HCT116 (cell line): ENCODE results near the gene FOXF2. TPM values are rescaled to one million over a fixed set of nuclear protein-coding genes. Genes with fewer than 3 reads are reported as not detected.

Source experiments
- ATAC-seq: fragments of 200-7000 bp; cut with Tn5 transposase; 2 replicates; pipeline ENCODE4 v1.9.1; 2020; ENCODE audit warnings: mild to moderate bottlenecking, moderate library complexity
- BruUV-seq: library from RNA; stranded (reverse); fragments of 400-500 nt; replicated peaks from 2 replicates; lab custom pipeline; 2021; lab: Mats Ljungman, UMichigan
- CTCF ChIA-PET: fragments of 300-600 bp; sonication (Branson Sonifier 250); formaldehyde crosslinking; loops from one replicate; lab custom pipeline; 2021; ENCODE audit warnings: antibody characterized with exemption; lab: Charles Lee
- POLR2A ChIA-PET: fragments of 300-600, 350-600 bp; sonication (Branson Sonifier 250); formaldehyde crosslinking; loops from one replicate; lab custom pipeline; 2021; ENCODE audit warnings: antibody characterized with exemption; lab: Charles Lee
- RAD21 ChIA-PET, 2 experiments: fragments of 300-600 bp; sonication (Branson Sonifier 250); formaldehyde crosslinking; loops; one replicate each; lab custom pipeline; 2023; ENCODE audit warnings: low total read pairs in 2 of 2; ENCODE audit not compliant: uncharacterized antibody in 2 of 2, unreplicated experiment in 2 of 2, low non-redundant PET in 1 of 2; lab: Charles Lee
- DNase-seq: peaks from one replicate; pipeline ENCODE4 v3.0.0-alpha.2; 2010; ENCODE audit warnings: low read depth, low spot score
- H2AFZ ChIP-seq: fragments of 200-600 bp; shearing (Covaris generic), sonication (generic); 2 replicates; pipeline ENCODE4 v1.6.1; 2017; ENCODE audit warnings: low read depth, mixed run types, mixed read lengths, antibody characterized with exemption, low read length; ENCODE audit not compliant: poor library complexity, severe bottlenecking
- H3K27ac ChIP-seq: 2 replicates; pipeline ENCODE4 v1.5.1; 2012; ENCODE audit warnings: low read depth, low read length
- H3K27me3 ChIP-seq: fragments of 200-600 bp; sonication (generic); 2 replicates; pipeline ENCODE4 v1.6.1; 2016; ENCODE audit warnings: mixed run types, low read length, mixed read lengths; ENCODE audit not compliant: insufficient read depth
- H3K36me3 ChIP-seq, 2 experiments: fragments of 200-500 bp in 1 of 2; fragments of 200-600 bp in 1 of 2; sonication (Bioruptor generic) in 1 of 2; sonication (generic) in 1 of 2; 2 replicates each; pipeline versions ENCODE4 v1.5.1 to v1.6.1; 2014 to 2016; ENCODE audit warnings: low read length in 2 of 2, inconsistent platforms in 1 of 2, mixed read lengths in 1 of 2, mixed run types in 1 of 2; ENCODE audit not compliant: insufficient read depth in 2 of 2, control insufficient read depth in 1 of 2
- H3K4me1 ChIP-seq, 2 experiments: fragments of 200-600 bp in 1 of 2; sonication (generic) in 1 of 2; 2 replicates each; pipeline versions ENCODE4 v1.5.1 to v1.6.1; 2012 to 2017; ENCODE audit warnings: low read length in 2 of 2, inconsistent platforms in 1 of 2, mild to moderate bottlenecking in 1 of 2, mixed read lengths in 1 of 2, mixed run types in 1 of 2, moderate library complexity in 1 of 2; ENCODE audit not compliant: insufficient read depth in 2 of 2, control insufficient read depth in 1 of 2
- H3K4me2 ChIP-seq: fragments of 200-600 bp; sonication (generic); 2 replicates; pipeline ENCODE4 v1.6.1; 2017; ENCODE audit warnings: mixed run types, low read length, mixed read lengths
- H3K4me3 ChIP-seq, 2 experiments: fragments of 200-600 bp in 1 of 2; sonication (generic) in 1 of 2; replicated peaks in 1 of 2; 2 replicates each; pipeline ENCODE4 v1.5.1; 2011 to 2016; ENCODE audit warnings: low read length in 2 of 2, control low read depth in 1 of 2, low read depth in 1 of 2, mild to moderate bottlenecking in 1 of 2, mixed read lengths in 1 of 2, mixed run types in 1 of 2
- H3K79me2 ChIP-seq: fragments of 200-600 bp; sonication (generic); 2 replicates; pipeline ENCODE4 v1.6.1; 2017; ENCODE audit warnings: mild to moderate bottlenecking, mixed run types, low read length, moderate library complexity, mixed read lengths; ENCODE audit not compliant: insufficient read depth
- H3K9ac ChIP-seq: fragments of 200-600 bp; sonication (generic); 2 replicates; pipeline ENCODE4 v1.6.1; 2016; ENCODE audit warnings: low read length, mixed read lengths
- H3K9me2 ChIP-seq: fragments of 200-600 bp; sonication (generic), shearing (Covaris generic); 2 replicates; pipeline ENCODE4 v1.6.1; 2017; ENCODE audit warnings: mixed run types, mild to moderate bottlenecking, moderate library complexity; ENCODE audit not compliant: insufficient read depth
- H3K9me3 ChIP-seq, 2 experiments: fragments of 200-500 bp in 1 of 2; fragments of 200-600 bp in 1 of 2; sonication (Bioruptor generic) in 1 of 2; sonication (generic) in 1 of 2; 2 replicates each; pipeline ENCODE4 v1.6.1; 2014 to 2017; ENCODE audit warnings: low read length in 2 of 2, mixed read lengths in 2 of 2, inconsistent platforms in 1 of 2, low read depth in 1 of 2, mild to moderate bottlenecking in 1 of 2, mixed run types in 1 of 2, moderate library complexity in 1 of 2; ENCODE audit not compliant: control insufficient read depth in 1 of 2, insufficient read depth in 1 of 2
- H4K20me1 ChIP-seq: fragments of 200-600 bp; sonication (generic), shearing (Covaris generic); 2 replicates; pipeline ENCODE4 v1.6.1; 2017; ENCODE audit warnings: mixed run types, mild to moderate bottlenecking, moderate library complexity; ENCODE audit not compliant: insufficient read depth
- CEBPB ChIP-seq: IDR thresholded peaks from 2 replicates; pipeline ENCODE4 v1.6.1; 2012; ENCODE audit warnings: low read depth
- ELF1 ChIP-seq: IDR thresholded peaks from 2 replicates; pipeline ENCODE4 v1.6.1; 2012; ENCODE audit warnings: low read depth, borderline replicate concordance
- EZH2phosphoT487 ChIP-seq: fragments of 200-600 bp; IDR thresholded peaks from 2 replicates; pipeline ENCODE4 v1.6.1; 2018; ENCODE audit warnings: antibody characterized with exemption, borderline replicate concordance
- FOSL1 ChIP-seq: IDR thresholded peaks from 2 replicates; pipeline ENCODE4 v1.6.1; 2012; ENCODE audit warnings: low read depth
- JUND ChIP-seq: IDR thresholded peaks from 2 replicates; pipeline ENCODE4 v1.6.1; 2012
- POLR2A ChIP-seq: IDR thresholded peaks from 2 replicates; pipeline ENCODE4 v1.7.0; 2011; ENCODE audit warnings: borderline replicate concordance; ENCODE audit not compliant: insufficient read depth, insufficient read length; ENCODE audit errors: extremely low read depth
- POLR2AphosphoS5 ChIP-seq: IDR thresholded peaks from 2 replicates; pipeline ENCODE4 v1.6.1; 2011; ENCODE audit warnings: mild to moderate bottlenecking, low read depth, low read length, moderate library complexity
- SRF ChIP-seq: IDR thresholded peaks from 2 replicates; pipeline ENCODE4 v1.6.1; 2012; ENCODE audit warnings: low read depth
- ZFX ChIP-seq: fragments of 450-650 bp; IDR thresholded peaks from 2 replicates; pipeline ENCODE4 v1.6.1; 2017
- ZNF274 ChIP-seq: fragments of 200-500 bp; sonication (Bioruptor generic); IDR thresholded peaks from 2 replicates; pipeline ENCODE4 v1.6.1; 2014; ENCODE audit warnings: mild to moderate bottlenecking, low read depth, low read length, inconsistent platforms
- intact Hi-C: fragments of 100-400 bp; cut with micrococcal nuclease; formaldehyde crosslinking; loops from 2 replicates; pipeline ENCODE4 v1.10.0; 2022
- total RNA-seq: library from RNA; stranded (reverse); gene quantifications from one replicate; pipeline ENCODE4 v1.2.1, GENCODE V29; 2021; ENCODE audit not compliant: unreplicated experiment
- TF ChIP-seq, protein P1 (sequence below): IDR thresholded peaks from 2 replicates; pipeline ENCODE4 v1.6.1; 2012
- TF ChIP-seq, protein P2 (sequence below): IDR thresholded peaks from 2 replicates; pipeline ENCODE4 v1.6.1; 2012
- TF ChIP-seq, protein P3 (sequence below): IDR thresholded peaks from 2 replicates; pipeline ENCODE4 v1.6.1; 2012; ENCODE audit warnings: low read depth
- TF ChIP-seq, protein P4 (sequence below), 3 experiments: fragments of 200-600 bp in 1 of 3; sonication (generic) in 1 of 3; IDR thresholded peaks in 2 of 3; conservative IDR thresholded peaks in 1 of 3; 2 replicates each; pipeline ENCODE4 v1.5.1; 2012 to 2017; ENCODE audit warnings: low read depth in 2 of 3, low read length in 2 of 3, antibody characterized with exemption in 1 of 3, borderline replicate concordance in 1 of 3, control low read depth in 1 of 3, mild to moderate bottlenecking in 1 of 3, mixed read lengths in 1 of 3, mixed run types in 1 of 3, moderate library complexity in 1 of 3; ENCODE audit not compliant: insufficient read depth in 1 of 3

FOXF2 gene
- total RNA-seq, 1 experiment from 2014 or later, result not detected

DNA sequence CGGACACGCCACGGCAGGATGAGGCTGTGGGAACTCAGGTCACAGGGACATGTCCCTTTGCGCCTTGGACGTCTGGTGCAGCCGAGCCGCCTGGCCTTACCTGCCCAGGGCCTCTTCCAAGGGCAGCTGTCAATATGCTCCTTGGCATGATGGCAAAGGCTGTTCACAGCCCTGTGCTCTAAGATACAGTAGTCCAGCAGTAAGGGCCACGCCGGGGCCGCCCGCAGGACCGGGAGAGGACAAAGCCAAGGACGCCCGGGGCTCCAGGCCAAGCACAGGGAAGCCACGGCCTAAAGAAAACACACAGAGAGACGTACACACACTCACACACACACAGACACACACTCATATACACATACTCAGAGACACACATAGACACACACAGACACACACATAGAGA is 13.0 kb downstream of the FOXF2 start (continued):
- TF ChIP-seq POLR2AphosphoS5, result no peak

DNA sequence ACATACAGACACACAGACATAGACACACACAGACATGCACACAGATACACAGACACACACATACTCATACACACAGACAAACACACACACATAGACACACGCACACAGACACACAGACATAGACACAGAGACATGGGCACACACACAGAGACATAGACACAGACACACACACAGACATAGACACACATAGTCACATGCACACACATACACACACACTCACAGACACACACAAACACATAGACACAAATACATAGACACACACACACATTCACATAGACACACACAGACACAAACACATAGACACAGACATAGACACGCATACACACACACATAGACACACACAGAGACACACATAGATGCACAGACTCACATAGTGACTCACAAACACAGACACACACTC is 13.5 kb downstream of the FOXF2 start:
- ChIA-PET RAD21 (no interaction called here), POLR2A (no interaction called here)
- H3K27me3 ChIP-seq, result no peaks in the 10 kb centered on the region

More for the DNA sequence above, 13.5 kb downstream of the FOXF2 start:
- intact Hi-C loops, result no loop called here
- H3K9ac ChIP-seq, result no peak overlapping the region
- no peaks in the 10 kb centered on the region for H3K9me2 ChIP-seq
- ATAC-seq, result no peak
- no peaks in the 10 kb centered on the region for H4K20me1 ChIP-seq
- H3K36me3 ChIP-seq, result no peaks in the 10 kb centered on the region
- no TSS peak for BruUV-seq
- no peak overlapping the region for H3K27ac ChIP-seq
- H3K4me1 ChIP-seq, result no peaks in the 10 kb centered on the region
- no peaks in the 10 kb centered on the region for H3K79me2 ChIP-seq
- H3K9me3 ChIP-seq, result no peaks in the 10 kb centered on the region
- H3K4me3 ChIP-seq, result no peak overlapping the region
- no peak overlapping the region for H2AFZ ChIP-seq
- TF ChIP-seq, protein P1, sequence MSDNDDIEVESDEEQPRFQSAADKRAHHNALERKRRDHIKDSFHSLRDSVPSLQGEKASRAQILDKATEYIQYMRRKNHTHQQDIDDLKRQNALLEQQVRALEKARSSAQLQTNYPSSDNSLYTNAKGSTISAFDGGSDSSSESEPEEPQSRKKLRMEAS, result no peak
- TF ChIP-seq FOSL1 (no peak), POLR2AphosphoS5 (no peak), CEBPB (no peak), JUND (no peak), ELF1 (no peak), EZH2phosphoT487 (no peak), ZFX (no peak), POLR2A (no peak), ZNF274 (no peak), SRF (no peak)
- TF ChIP-seq, protein P2, sequence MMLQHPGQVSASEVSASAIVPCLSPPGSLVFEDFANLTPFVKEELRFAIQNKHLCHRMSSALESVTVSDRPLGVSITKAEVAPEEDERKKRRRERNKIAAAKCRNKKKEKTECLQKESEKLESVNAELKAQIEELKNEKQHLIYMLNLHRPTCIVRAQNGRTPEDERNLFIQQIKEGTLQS, result no peak
- TF ChIP-seq, protein P3, sequence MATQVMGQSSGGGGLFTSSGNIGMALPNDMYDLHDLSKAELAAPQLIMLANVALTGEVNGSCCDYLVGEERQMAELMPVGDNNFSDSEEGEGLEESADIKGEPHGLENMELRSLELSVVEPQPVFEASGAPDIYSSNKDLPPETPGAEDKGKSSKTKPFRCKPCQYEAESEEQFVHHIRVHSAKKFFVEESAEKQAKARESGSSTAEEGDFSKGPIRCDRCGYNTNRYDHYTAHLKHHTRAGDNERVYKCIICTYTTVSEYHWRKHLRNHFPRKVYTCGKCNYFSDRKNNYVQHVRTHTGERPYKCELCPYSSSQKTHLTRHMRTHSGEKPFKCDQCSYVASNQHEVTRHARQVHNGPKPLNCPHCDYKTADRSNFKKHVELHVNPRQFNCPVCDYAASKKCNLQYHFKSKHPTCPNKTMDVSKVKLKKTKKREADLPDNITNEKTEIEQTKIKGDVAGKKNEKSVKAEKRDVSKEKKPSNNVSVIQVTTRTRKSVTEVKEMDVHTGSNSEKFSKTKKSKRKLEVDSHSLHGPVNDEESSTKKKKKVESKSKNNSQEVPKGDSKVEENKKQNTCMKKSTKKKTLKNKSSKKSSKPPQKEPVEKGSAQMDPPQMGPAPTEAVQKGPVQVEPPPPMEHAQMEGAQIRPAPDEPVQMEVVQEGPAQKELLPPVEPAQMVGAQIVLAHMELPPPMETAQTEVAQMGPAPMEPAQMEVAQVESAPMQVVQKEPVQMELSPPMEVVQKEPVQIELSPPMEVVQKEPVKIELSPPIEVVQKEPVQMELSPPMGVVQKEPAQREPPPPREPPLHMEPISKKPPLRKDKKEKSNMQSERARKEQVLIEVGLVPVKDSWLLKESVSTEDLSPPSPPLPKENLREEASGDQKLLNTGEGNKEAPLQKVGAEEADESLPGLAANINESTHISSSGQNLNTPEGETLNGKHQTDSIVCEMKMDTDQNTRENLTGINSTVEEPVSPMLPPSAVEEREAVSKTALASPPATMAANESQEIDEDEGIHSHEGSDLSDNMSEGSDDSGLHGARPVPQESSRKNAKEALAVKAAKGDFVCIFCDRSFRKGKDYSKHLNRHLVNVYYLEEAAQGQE, result no peak
- TF ChIP-seq, protein P4, sequence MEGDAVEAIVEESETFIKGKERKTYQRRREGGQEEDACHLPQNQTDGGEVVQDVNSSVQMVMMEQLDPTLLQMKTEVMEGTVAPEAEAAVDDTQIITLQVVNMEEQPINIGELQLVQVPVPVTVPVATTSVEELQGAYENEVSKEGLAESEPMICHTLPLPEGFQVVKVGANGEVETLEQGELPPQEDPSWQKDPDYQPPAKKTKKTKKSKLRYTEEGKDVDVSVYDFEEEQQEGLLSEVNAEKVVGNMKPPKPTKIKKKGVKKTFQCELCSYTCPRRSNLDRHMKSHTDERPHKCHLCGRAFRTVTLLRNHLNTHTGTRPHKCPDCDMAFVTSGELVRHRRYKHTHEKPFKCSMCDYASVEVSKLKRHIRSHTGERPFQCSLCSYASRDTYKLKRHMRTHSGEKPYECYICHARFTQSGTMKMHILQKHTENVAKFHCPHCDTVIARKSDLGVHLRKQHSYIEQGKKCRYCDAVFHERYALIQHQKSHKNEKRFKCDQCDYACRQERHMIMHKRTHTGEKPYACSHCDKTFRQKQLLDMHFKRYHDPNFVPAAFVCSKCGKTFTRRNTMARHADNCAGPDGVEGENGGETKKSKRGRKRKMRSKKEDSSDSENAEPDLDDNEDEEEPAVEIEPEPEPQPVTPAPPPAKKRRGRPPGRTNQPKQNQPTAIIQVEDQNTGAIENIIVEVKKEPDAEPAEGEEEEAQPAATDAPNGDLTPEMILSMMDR (IDR thresholded peaks at IDR 0.05 in 2 of 3, conservative IDR thresholded peaks at IDR 0.05 in 1 of 3; ENCODE audit: borderline replicate concordance in 1 of 3, insufficient read depth in 1 of 3, low read depth in 2 of 3, low read length in 2 of 3), result no peak
- no peak for DNase-seq
- CTCF ChIA-PET, result no interaction called here
- no peak overlapping the region for H3K4me2 ChIP-seq
